Activated T-helper 1 cell treated with anti-CD3 and anti-CD28 coated beads, Interleukin-2, amount 50 U/mL, for 16 hours (primary cell): ENCODE data around the gene SLC16A8.
"Not testable (repeated sequence)": the region's sequence is repeated elsewhere in the genome, so short reads cannot be mapped to it uniquely, and the experiment has no call there.

Experiments used
- DNase-seq, 2 donors: peaks; one replicate each; pipeline ENCODE4 v3.0.0-alpha.2; 2020; ENCODE audit warnings: low read depth in 1 of 2, low spot score in 1 of 2

SLC16A8 gene

GRCh38 chr22:38083931-38084631 lies at the start of gene SLC16A8:
TSS of gene SLC16A8 (minus strand) at chr22:38084184. CDS start at chr22:38082873, 1,311 bp downstream.
- no peak for DNase-seq

GRCh38 chr22:38133331-38133730 lies 49.3 kb upstream of the SLC16A8 start:
- no peak for DNase-seq

- DNase-seq = no peak
These were observed 48.8 kb upstream of the SLC16A8 start for GRCh38 chr22:38132794-38133193.

- DNase-seq = no peak
These were observed 48.2 kb upstream of the SLC16A8 start for GRCh38 chr22:38132136-38132535.

GRCh38 chr22:38131399-38131798 lies 47.4 kb upstream of the SLC16A8 start:
- DNase-seq = no peak

- no peak for DNase-seq
These were observed 45.9 kb upstream of the SLC16A8 start for GRCh38 chr22:38129856-38130255.

- no peak for DNase-seq
These were observed 45.0 kb upstream of the SLC16A8 start for GRCh38 chr22:38129021-38129420.

GRCh38 chr22:38127869-38128268 lies 43.9 kb upstream of the SLC16A8 start:
- no peak for DNase-seq

- DNase-seq = no peak
These were observed 43.1 kb upstream of the SLC16A8 start for GRCh38 chr22:38126928-38127668.

GRCh38 chr22:38125751-38126201 lies 41.8 kb upstream of the SLC16A8 start:
- DNase-seq = no peak

GRCh38 chr22:38125038-38125610 lies 41.1 kb upstream of the SLC16A8 start:
- DNase-seq = no peak

GRCh38 chr22:38124236-38124974 lies 40.4 kb upstream of the SLC16A8 start:
- DNase-seq = no peak

GRCh38 chr22:38122616-38123015 lies 38.6 kb upstream of the SLC16A8 start:
- no peak for DNase-seq

- DNase-seq = no peak
These were observed 36.6 kb upstream of the SLC16A8 start for GRCh38 chr22:38120359-38121110.

GRCh38 chr22:38118747-38119146 lies 34.8 kb upstream of the SLC16A8 start:
- not testable (repeated sequence) for DNase-seq

- DNase-seq = no peak
These were observed 34.2 kb upstream of the SLC16A8 start for GRCh38 chr22:38118182-38118581.

- not testable (repeated sequence) for DNase-seq
These were observed 33.6 kb upstream of the SLC16A8 start for GRCh38 chr22:38117556-38117955.

- DNase-seq = no peak
These were observed 31.6 kb upstream of the SLC16A8 start for GRCh38 chr22:38115423-38116205.

- DNase-seq = peak; percentile 61 to 63
These were observed 30.8 kb upstream of the SLC16A8 start for GRCh38 chr22:38114484-38115398.
